Astrocyte (in vitro differentiated cells and primary cell): ENCODE measurements around the gene UGT1A10. TPM values are rescaled to one million over a fixed set of nuclear protein-coding genes. Genes with fewer than 3 reads are reported as not detected.

ENCODE experiments used
- DNase-seq: peaks from one replicate; pipeline ENCODE4 v3.0.0-alpha.2; 2010; ENCODE audit warnings: low read depth
- FAIRE-seq: peaks from 2 replicates; lab custom pipeline; 2011; peaks lifted over from hg19 to GRCh38; lab: Jason Lieb, UNC
- H2AFZ ChIP-seq: 2 replicates; pipeline ENCODE4 v1.6.0; 2012; ENCODE audit warnings: low read depth, low read length, inconsistent platforms
- H3K27ac ChIP-seq: 2 replicates; pipeline ENCODE4 v1.5.1; 2011; ENCODE audit warnings: low read depth, low read length, inconsistent platforms
- H3K27me3 ChIP-seq: 2 replicates; pipeline ENCODE4 v1.6.0; 2011; ENCODE audit warnings: low read length, inconsistent platforms; ENCODE audit not compliant: insufficient read depth
- H3K36me3 ChIP-seq: 2 replicates; pipeline ENCODE4 v1.5.1; 2011; ENCODE audit warnings: low read length, inconsistent platforms; ENCODE audit not compliant: insufficient read depth
- H3K4me1 ChIP-seq: 2 replicates; pipeline ENCODE4 v1.5.1; 2011; ENCODE audit warnings: low read length, inconsistent platforms; ENCODE audit not compliant: insufficient read depth
- H3K4me2 ChIP-seq: 2 replicates; pipeline ENCODE4 v1.6.0; 2012; ENCODE audit warnings: low read length, inconsistent platforms
- H3K4me3 ChIP-seq: 2 replicates; pipeline ENCODE4 v1.5.1; 2011; ENCODE audit warnings: low read depth, mild to moderate bottlenecking, low read length, inconsistent platforms; ENCODE audit not compliant: insufficient read depth
- H3K79me2 ChIP-seq: 2 replicates; pipeline ENCODE4 v1.6.0; 2012; ENCODE audit warnings: mild to moderate bottlenecking, low read length, inconsistent platforms; ENCODE audit not compliant: insufficient read depth
- H3K9ac ChIP-seq: 2 replicates; pipeline ENCODE4 v1.6.0; 2012; ENCODE audit warnings: mild to moderate bottlenecking, low read length, inconsistent platforms
- H3K9me3 ChIP-seq: 2 replicates; pipeline ENCODE4 v1.5.1; 2012; ENCODE audit warnings: low read depth, mild to moderate bottlenecking, low read length, inconsistent platforms; ENCODE audit not compliant: insufficient read depth
- H4K20me1 ChIP-seq: 2 replicates; pipeline ENCODE4 v1.6.0; 2012; ENCODE audit warnings: low read length, inconsistent platforms; ENCODE audit not compliant: insufficient read depth
- H3K27ac Mint-ChIP-seq: one replicate; pipeline ENCODE4 v1.8.0; 2021; ENCODE audit warnings: mild to moderate bottlenecking, mixed read lengths; ENCODE audit not compliant: unreplicated experiment
- H3K27me3 Mint-ChIP-seq: one replicate; pipeline ENCODE4 v1.8.0; 2021; ENCODE audit warnings: low read depth, mixed read lengths; ENCODE audit not compliant: unreplicated experiment
- H3K36me3 Mint-ChIP-seq: one replicate; pipeline ENCODE4 v1.8.0; 2021; ENCODE audit warnings: low read depth, mixed read lengths; ENCODE audit not compliant: unreplicated experiment
- H3K4me1 Mint-ChIP-seq: one replicate; pipeline ENCODE4 v1.8.0; 2021; ENCODE audit warnings: low read depth, mixed read lengths; ENCODE audit not compliant: unreplicated experiment
- H3K4me3 Mint-ChIP-seq: one replicate; pipeline ENCODE4 v1.8.0; 2021; ENCODE audit warnings: mild to moderate bottlenecking, moderate library complexity, mixed read lengths; ENCODE audit not compliant: unreplicated experiment
- H3K9me3 Mint-ChIP-seq: one replicate; pipeline ENCODE4 v1.8.0; 2021; ENCODE audit warnings: mild to moderate bottlenecking, mixed read lengths; ENCODE audit not compliant: unreplicated experiment
- CTCF ChIP-seq: IDR thresholded peaks from 2 replicates; pipeline ENCODE4 v1.5.1; 2011; ENCODE audit warnings: low read depth, mild to moderate bottlenecking, inconsistent platforms, low read length, moderate library complexity; ENCODE audit not compliant: insufficient read depth
- EZH2 ChIP-seq: IDR thresholded peaks from 2 replicates; pipeline ENCODE4 v1.6.1; 2012; ENCODE audit warnings: mild to moderate bottlenecking, low read length, inconsistent platforms; ENCODE audit not compliant: insufficient read depth
- total RNA-seq: library from RNA; stranded (reverse); gene quantifications from 2 replicates; pipeline ENCODE4 v1.2.1, GENCODE V29; 2021

UGT1A10 gene
- total RNA-seq, 1 donor from 2014 or later: not detected

GRCh38 chr2:233671290-233672161, 35.3 kb downstream of the UGT1A10 start, which contains the start of gene UGT1A9:
Gene UGT1A9 (plus strand): TSS chr2:233671898. CDS start chr2:233671935, 37 bp downstream.
- no peaks in the 10 kb centered on the region for H3K79me2 ChIP-seq
- TF ChIP-seq EZH2: no peak
- TF ChIP-seq CTCF: no peak
- no peak within 1 kb of the TSS for H3K4me2 ChIP-seq
- no peak within 1 kb of the TSS for H3K27ac ChIP-seq
- H3K4me3 Mint-ChIP-seq: no peak within 1 kb of the TSS
- no peaks in the 10 kb centered on the region for H3K27me3 ChIP-seq
- DNase-seq: no peak
- no peak for FAIRE-seq
- H2AFZ ChIP-seq: no peak within 1 kb of the TSS
- H3K9ac ChIP-seq: no peak within 1 kb of the TSS
- H3K27me3 Mint-ChIP-seq: peaks cover 15% of the 10 kb centered on the region
- H3K4me1 ChIP-seq: peaks cover 3% of the 10 kb centered on the region
- H3K27ac Mint-ChIP-seq: no peak within 1 kb of the TSS
- peaks cover 2% of the 10 kb centered on the region for H3K9me3 Mint-ChIP-seq
- no peaks in the 10 kb centered on the region for H3K36me3 ChIP-seq
- no peaks in the 10 kb centered on the region for H3K9me3 ChIP-seq
- no peaks in the 10 kb centered on the region for H4K20me1 ChIP-seq
- no peak within 1 kb of the TSS for H3K4me3 ChIP-seq
- H3K36me3 Mint-ChIP-seq: peaks cover 2% of the 10 kb centered on the region
- no peaks in the 10 kb centered on the region for H3K4me1 Mint-ChIP-seq

- no peaks in the 10 kb centered on the region for H3K79me2 ChIP-seq
- DNase-seq (no peak), FAIRE-seq (no peak)
- no peak overlapping the region for H3K4me3 Mint-ChIP-seq
- no peak overlapping the region for H3K27ac Mint-ChIP-seq
- H3K4me1 ChIP-seq: peaks cover 4% of the 10 kb centered on the region
- no peak overlapping the region for H3K27ac ChIP-seq
- H3K27me3 ChIP-seq: no peaks in the 10 kb centered on the region
- no peaks in the 10 kb centered on the region for H4K20me1 ChIP-seq
- no peak overlapping the region for H3K9ac ChIP-seq
- peaks cover 17% of the 10 kb centered on the region for H3K27me3 Mint-ChIP-seq
- no peak overlapping the region for H2AFZ ChIP-seq
- H3K36me3 Mint-ChIP-seq: peaks cover 2% of the 10 kb centered on the region
- no peak overlapping the region for H3K4me2 ChIP-seq
- no peak overlapping the region for H3K4me3 ChIP-seq
- no peak for TF ChIP-seq CTCF
- TF ChIP-seq EZH2: no peak
- H3K9me3 ChIP-seq: no peaks in the 10 kb centered on the region
- H3K36me3 ChIP-seq: no peaks in the 10 kb centered on the region
- H3K4me1 Mint-ChIP-seq: no peaks in the 10 kb centered on the region
- H3K9me3 Mint-ChIP-seq: peaks cover 2% of the 10 kb centered on the region
Observed at GRCh38 chr2:233672886-233673285, 36.6 kb downstream of the UGT1A10 start.

- Mint-ChIP-seq H3K4me3 (no peak overlapping the region), H3K9me3 (peaks cover 2% of the 10 kb centered on the region), H3K27me3 (peaks cover 17% of the 10 kb centered on the region), H3K27ac (no peak overlapping the region), H3K4me1 (no peaks in the 10 kb centered on the region), H3K36me3 (peaks cover 2% of the 10 kb centered on the region)
- H3K4me3 ChIP-seq: no peak overlapping the region
- H3K9ac ChIP-seq: no peak overlapping the region
- no peak overlapping the region for H2AFZ ChIP-seq
- H3K9me3 ChIP-seq: no peaks in the 10 kb centered on the region
- FAIRE-seq: no peak
- H3K79me2 ChIP-seq: no peaks in the 10 kb centered on the region
- no peak overlapping the region for H3K27ac ChIP-seq
- H3K36me3 ChIP-seq: no peaks in the 10 kb centered on the region
- no peak overlapping the region for H3K4me2 ChIP-seq
- H3K27me3 ChIP-seq: no peaks in the 10 kb centered on the region
- H3K4me1 ChIP-seq: peaks cover 4% of the 10 kb centered on the region
- no peak for DNase-seq
- no peaks in the 10 kb centered on the region for H4K20me1 ChIP-seq
- TF ChIP-seq CTCF (no peak), EZH2 (no peak)
Observed at GRCh38 chr2:233673896-233674295, 37.6 kb downstream of the UGT1A10 start.
